CD4-positive, alpha-beta T cell treated with Interleukin-12 subunit alpha and Interleukin-12 subunit beta, for 1 hour (primary cell): ENCODE measurements around the gene HSD11B1L.
A peak's percentile ranks its signal among the peaks of the same experiment; 100 is the strongest.
"Not testable (repeated sequence)": the region's sequence is repeated elsewhere in the genome, so short reads cannot be mapped to it uniquely, and the experiment has no call there.

Source experiments
- DNase-seq: peaks from one replicate; pipeline ENCODE4 v3.0.0-alpha.2; 2020

Gene HSD11B1L

GRCh38 chr19:5703819-5704818 lies 23.3 kb downstream of the HSD11B1L start:
- DNase-seq: no peak

- no peak for DNase-seq
Observed at GRCh38 chr19:5705552-5705951, 24.7 kb downstream of the HSD11B1L start.

GRCh38 chr19:5706876-5707573 lies 26.2 kb downstream of the HSD11B1L start:
- DNase-seq: no peak

- DNase-seq: no peak
Observed at GRCh38 chr19:5707576-5708575, 27.0 kb downstream of the HSD11B1L start.

GRCh38 chr19:5711025-5711424 lies 30.2 kb downstream of the HSD11B1L start:
- DNase-seq: no peak

GRCh38 chr19:5711713-5712161 lies 30.9 kb downstream of the HSD11B1L start:
- no peak for DNase-seq

- DNase-seq: no peak
Observed at GRCh38 chr19:5713228-5713627, 32.4 kb downstream of the HSD11B1L start.

GRCh38 chr19:5714816-5715215 lies 34.0 kb downstream of the HSD11B1L start:
- DNase-seq: no peak

GRCh38 chr19:5717215-5717935 lies 36.5 kb downstream of the HSD11B1L start:
- no peak for DNase-seq

- no peak for DNase-seq
Observed at GRCh38 chr19:5718037-5718578, 37.3 kb downstream of the HSD11B1L start.

GRCh38 chr19:5718579-5719273 lies 37.9 kb downstream of the HSD11B1L start:
- DNase-seq: no peak

- no peak for DNase-seq
Observed at GRCh38 chr19:5719274-5719960, 38.6 kb downstream of the HSD11B1L start.

GRCh38 chr19:5719961-5720790 lies 39.3 kb downstream of the HSD11B1L start, which contains the start of the genes CATSPERD and LONP1:
CATSPERD (plus strand) TSS chr19:5720637; CDS start chr19:5720738, 101 bp downstream.
LONP1 (minus strand) TSS chr19:5720146; CDS start chr19:5720132, 14 bp downstream.
- DNase-seq: peak; percentile 98

GRCh38 chr19:5727453-5728050 lies 46.7 kb downstream of the HSD11B1L start:
- no peak for DNase-seq

- not testable (repeated sequence) for DNase-seq
Observed at GRCh38 chr19:5733172-5733571, 52.3 kb downstream of the HSD11B1L start.
